ENCODE data around the gene HTRA2. TPM values are rescaled to one million over a fixed set of nuclear protein-coding genes. Genes with fewer than 3 reads are reported as not detected.

HTRA2 gene
- total RNA-seq, 1 donor from 2014 or later, result 25.7 TPM

DNA sequence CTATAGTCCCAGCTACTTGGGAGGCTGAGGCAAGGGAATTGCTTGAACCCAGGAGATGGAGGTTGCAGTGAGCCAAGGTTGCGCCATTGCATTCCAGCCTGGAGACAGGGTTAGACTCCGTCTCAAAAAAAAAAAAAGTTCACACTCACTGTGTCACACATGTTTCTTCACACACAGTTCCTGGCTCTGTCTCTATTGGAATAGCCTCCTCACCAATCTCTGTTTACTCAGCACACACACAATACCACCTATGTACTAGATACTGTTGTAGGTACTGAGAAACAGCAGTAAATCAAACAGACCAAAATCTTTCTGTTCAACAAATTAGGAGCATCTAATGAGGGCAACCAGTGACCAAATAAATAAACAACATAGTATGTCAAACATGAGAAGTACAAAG, 43.6 kb upstream of the HTRA2 start:
- Mint-ChIP-seq H3K4me1 (peaks cover 12% of the 10 kb centered on the region), H3K27me3 (ENCODE audit: low read depth) (no peaks in the 10 kb centered on the region), H3K9me3 (no peaks in the 10 kb centered on the region), H3K27ac (no peak overlapping the region), H3K36me3 (peaks cover 11% of the 10 kb centered on the region), H3K4me3 (no peak overlapping the region)
- DNase-seq (ENCODE audit: low spot score in 2 of 2, unreplicated experiment in 2 of 2), result no peak
- TF ChIP-seq, protein P1, sequence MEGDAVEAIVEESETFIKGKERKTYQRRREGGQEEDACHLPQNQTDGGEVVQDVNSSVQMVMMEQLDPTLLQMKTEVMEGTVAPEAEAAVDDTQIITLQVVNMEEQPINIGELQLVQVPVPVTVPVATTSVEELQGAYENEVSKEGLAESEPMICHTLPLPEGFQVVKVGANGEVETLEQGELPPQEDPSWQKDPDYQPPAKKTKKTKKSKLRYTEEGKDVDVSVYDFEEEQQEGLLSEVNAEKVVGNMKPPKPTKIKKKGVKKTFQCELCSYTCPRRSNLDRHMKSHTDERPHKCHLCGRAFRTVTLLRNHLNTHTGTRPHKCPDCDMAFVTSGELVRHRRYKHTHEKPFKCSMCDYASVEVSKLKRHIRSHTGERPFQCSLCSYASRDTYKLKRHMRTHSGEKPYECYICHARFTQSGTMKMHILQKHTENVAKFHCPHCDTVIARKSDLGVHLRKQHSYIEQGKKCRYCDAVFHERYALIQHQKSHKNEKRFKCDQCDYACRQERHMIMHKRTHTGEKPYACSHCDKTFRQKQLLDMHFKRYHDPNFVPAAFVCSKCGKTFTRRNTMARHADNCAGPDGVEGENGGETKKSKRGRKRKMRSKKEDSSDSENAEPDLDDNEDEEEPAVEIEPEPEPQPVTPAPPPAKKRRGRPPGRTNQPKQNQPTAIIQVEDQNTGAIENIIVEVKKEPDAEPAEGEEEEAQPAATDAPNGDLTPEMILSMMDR (IDR thresholded peaks at IDR 0.05; ENCODE audit: unreplicated experiment), result no peak

DNA sequence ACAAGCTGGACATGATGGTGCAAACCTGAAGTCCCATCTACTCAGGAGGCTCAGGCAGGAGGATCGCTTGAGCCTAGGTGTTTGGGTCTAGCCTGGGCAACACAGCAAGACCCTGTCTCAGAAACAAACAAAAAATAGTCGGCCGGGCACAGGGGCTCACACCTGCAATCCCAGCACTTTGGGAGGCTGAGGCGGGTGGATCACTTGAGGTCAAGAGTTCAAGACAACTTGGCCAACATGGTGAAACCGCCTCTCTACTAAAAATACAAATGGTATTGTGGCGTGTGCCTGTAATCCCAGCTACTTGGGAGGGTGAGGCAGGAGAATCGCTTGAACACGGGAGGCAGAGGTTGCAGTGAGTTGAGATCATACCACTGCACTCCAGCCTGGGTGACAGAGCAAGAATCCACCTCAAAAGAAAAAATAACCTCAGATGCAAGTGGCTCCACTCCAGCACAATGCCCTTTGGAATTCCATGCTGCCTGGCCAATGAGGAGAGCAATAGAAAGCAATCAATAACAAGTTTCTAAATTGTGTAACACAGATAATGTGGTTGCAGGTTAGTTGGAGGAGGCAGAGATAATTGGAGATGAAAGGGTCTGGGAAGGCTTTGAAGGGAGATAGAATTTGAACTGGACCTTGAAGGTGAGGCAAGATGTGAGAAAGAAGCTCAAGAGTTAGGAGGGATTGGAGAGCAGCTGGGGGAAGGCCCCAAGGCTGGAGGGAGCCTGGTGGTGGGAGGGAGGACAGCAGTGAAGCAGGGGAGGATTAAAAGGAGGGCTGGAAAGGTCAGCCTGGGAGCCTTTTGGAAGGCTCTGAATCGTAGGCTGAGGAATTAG, 40.9 kb upstream of the HTRA2 start:
- no peak overlapping the region for H3K4me3 Mint-ChIP-seq
- TF ChIP-seq, protein P1 (IDR thresholded peaks at IDR 0.05; ENCODE audit: unreplicated experiment), result no peak
- H3K27ac Mint-ChIP-seq, result no peak overlapping the region
- no peaks in the 10 kb centered on the region for H3K4me1 Mint-ChIP-seq
- H3K9me3 Mint-ChIP-seq, result no peaks in the 10 kb centered on the region
- H3K27me3 Mint-ChIP-seq (ENCODE audit: low read depth), result no peaks in the 10 kb centered on the region
- peaks cover 24% of the 10 kb centered on the region for H3K36me3 Mint-ChIP-seq
- no peak for DNase-seq (ENCODE audit: low spot score in 2 of 2, unreplicated experiment in 2 of 2)

DNA sequence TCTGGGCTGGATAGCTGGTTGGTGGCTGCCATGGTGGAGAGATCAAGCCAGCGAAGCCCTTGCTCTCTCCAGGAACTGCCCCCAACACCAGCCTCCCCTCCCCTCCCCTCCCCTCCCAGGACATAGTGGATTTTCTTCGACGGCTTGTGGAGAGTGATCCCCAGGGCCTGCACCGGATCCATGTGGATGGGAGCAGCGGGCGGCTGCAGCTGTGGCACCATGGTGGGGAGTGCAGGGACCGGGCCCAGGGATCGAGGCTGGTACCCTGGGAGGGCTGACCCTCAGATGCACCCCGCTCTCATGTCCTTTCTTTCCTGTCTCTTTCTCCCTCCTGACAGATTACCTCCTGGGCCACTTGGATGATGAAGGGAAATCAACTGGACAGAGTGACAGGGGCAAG, 39.8 kb upstream of the HTRA2 start:
- H3K4me3 Mint-ChIP-seq, result no peak overlapping the region
- H3K36me3 Mint-ChIP-seq, result peaks cover 30% of the 10 kb centered on the region
- H3K4me1 Mint-ChIP-seq, result no peaks in the 10 kb centered on the region
- TF ChIP-seq, protein P1 (IDR thresholded peaks at IDR 0.05; ENCODE audit: unreplicated experiment), result no peak
- H3K27ac Mint-ChIP-seq, result no peak overlapping the region
- DNase-seq (ENCODE audit: low spot score in 2 of 2, unreplicated experiment in 2 of 2), result no peak
- H3K9me3 Mint-ChIP-seq, result no peaks in the 10 kb centered on the region
- no peaks in the 10 kb centered on the region for H3K27me3 Mint-ChIP-seq (ENCODE audit: low read depth)

- Mint-ChIP-seq H3K36me3 (peaks cover 27% of the 10 kb centered on the region), H3K27me3 (ENCODE audit: low read depth) (peaks cover 11% of the 10 kb centered on the region), H3K4me1 (no peaks in the 10 kb centered on the region), H3K27ac (no peak overlapping the region), H3K4me3 (no peak overlapping the region), H3K9me3 (no peaks in the 10 kb centered on the region)
- TF ChIP-seq, protein P1 (IDR thresholded peaks at IDR 0.05; ENCODE audit: unreplicated experiment), result no peak
- no peak for DNase-seq (ENCODE audit: low spot score in 2 of 2, unreplicated experiment in 2 of 2)
Observed at GRCh38 chr2:74491648-74492544, 37.8 kb upstream of the HTRA2 start.

DNA sequence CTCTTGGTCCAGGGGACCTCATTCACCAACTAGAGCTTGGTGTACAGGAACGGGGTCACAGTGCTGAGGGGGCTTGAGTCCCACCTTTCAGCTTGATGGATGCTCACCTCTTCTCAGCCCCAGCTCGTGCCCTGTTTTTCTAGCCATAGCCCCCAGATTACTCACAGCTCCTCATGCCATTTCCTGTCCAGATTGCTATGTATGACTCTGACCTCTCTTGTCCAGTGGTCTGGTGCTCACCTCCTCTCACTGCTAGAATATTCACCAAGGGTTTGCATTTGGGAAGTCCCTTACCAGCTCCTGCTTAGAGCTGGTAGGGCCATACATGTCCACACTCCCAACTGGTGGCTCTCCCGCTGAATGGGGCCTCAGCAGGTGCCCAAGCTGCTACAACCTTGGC, 36.2 kb upstream of the HTRA2 start:
- H3K4me3 Mint-ChIP-seq, result no peak overlapping the region
- H3K36me3 Mint-ChIP-seq, result peaks cover 27% of the 10 kb centered on the region
- H3K4me1 Mint-ChIP-seq, result peaks cover 10% of the 10 kb centered on the region
- H3K27me3 Mint-ChIP-seq (ENCODE audit: low read depth), result peaks cover 27% of the 10 kb centered on the region
- DNase-seq (ENCODE audit: low spot score in 2 of 2, unreplicated experiment in 2 of 2), result no peak
- H3K27ac Mint-ChIP-seq, result no peak overlapping the region
- TF ChIP-seq, protein P1 (IDR thresholded peaks at IDR 0.05; ENCODE audit: unreplicated experiment), result no peak
- H3K9me3 Mint-ChIP-seq, result no peaks in the 10 kb centered on the region
